ENCODE measurements around the gene CUX1. TPM values are rescaled to one million over a fixed set of nuclear protein-coding genes. Genes with fewer than 3 reads are reported as not detected.

Gene CUX1
- total RNA-seq, 1 experiment from 2014 or later = 39.6 TPM

GRCh38 chr7:102287111-102287980, 469.9 kb downstream of the CUX1 start:
- no peaks in the 10 kb centered on the region for H4K20me1 ChIP-seq (ENCODE audit: low read length)
- DNase-seq = peak; percentile 35
- no peaks in the 10 kb centered on the region for H3K9me2 ChIP-seq (replicated peaks; ENCODE audit: low read length)
- no peaks in the 10 kb centered on the region for H3K79me2 ChIP-seq (ENCODE audit: low read length)
- peak overlapping the region; percentile 72 for H3K4me3 ChIP-seq (ENCODE audit: low read length)
- CTCF ChIA-PET = no interaction called here
- peak overlapping the region; percentile 67 for H2AFZ ChIP-seq (ENCODE audit: low read length)
- no peaks in the 10 kb centered on the region for H3K27me3 ChIP-seq (ENCODE audit: low read length)
- H3K9me3 ChIP-seq (ENCODE audit: low read length) = no peaks in the 10 kb centered on the region
- TF ChIP-seq CTCF (conservative IDR thresholded peaks at IDR 0.05; ENCODE audit: low read depth, low read length) = no peak
- TF ChIP-seq EZH2phosphoT487 (IDR thresholded peaks at IDR 0.05; ENCODE audit: borderline replicate concordance, low read length) = no peak
- TF ChIP-seq EZH2 (IDR thresholded peaks at IDR 0.05; ENCODE audit: low read length, unreplicated experiment) = no peak
- H3F3A ChIP-seq (ENCODE audit: low read length, unreplicated experiment) = no peaks in the 10 kb centered on the region
- intact Hi-C loops (cut with micrococcal nuclease) = loop anchor here (5.0 kb wide), 1 partner anchor 75 kb away; no protein-coding TSS in a partner anchor
- BruUV-seq (replicated peaks) = no TSS peak
- peak overlapping the region; percentile 86 for H3K4me2 ChIP-seq (ENCODE audit: low read length)
- POLR2A ChIA-PET (ENCODE audit: unreplicated experiment) = interaction anchor here (0.5 kb wide), 1 partner anchor 714 kb away, joined by 3 read pairs; no protein-coding TSS in a partner anchor
- ATAC-seq = peak; percentile 69
- peak overlapping the region; percentile 9; the same call in 1 of the 2 replicates for H3K9ac ChIP-seq (ENCODE audit: low read length)
- no peak overlapping the region for H3K27ac ChIP-seq (ENCODE audit: low read length)
- peaks cover 11% of the 10 kb centered on the region for H3K4me1 ChIP-seq (ENCODE audit: insufficient read depth, low read length)
- H3K36me3 ChIP-seq (ENCODE audit: low read depth, low read length) = no peaks in the 10 kb centered on the region

- no peaks in the 10 kb centered on the region for H3K9me3 ChIP-seq (ENCODE audit: low read length)
- H2AFZ ChIP-seq (ENCODE audit: low read length) = peak overlapping the region; percentile 67
- H3K4me1 ChIP-seq (ENCODE audit: insufficient read depth, low read length) = peaks cover 11% of the 10 kb centered on the region
- H3K4me3 ChIP-seq (ENCODE audit: low read length) = peak overlapping the region; percentile 72
- H3K4me2 ChIP-seq (ENCODE audit: low read length) = peak overlapping the region; percentile 86
- BruUV-seq (replicated peaks) = no TSS peak
- no peaks in the 10 kb centered on the region for H3K27me3 ChIP-seq (ENCODE audit: low read length)
- ChIA-PET CTCF (interaction anchor here (0.6 kb wide), 1 partner anchor 745 kb away, joined by 4 read pairs; no protein-coding TSS in a partner anchor), POLR2A (ENCODE audit: unreplicated experiment) (no interaction called here)
- peak overlapping the region; percentile 9; the same call in 1 of the 2 replicates for H3K9ac ChIP-seq (ENCODE audit: low read length)
- no peak for DNase-seq
- H3F3A ChIP-seq (ENCODE audit: low read length, unreplicated experiment) = no peaks in the 10 kb centered on the region
- no peak overlapping the region for H3K27ac ChIP-seq (ENCODE audit: low read length)
- no peak for ATAC-seq
- H3K36me3 ChIP-seq (ENCODE audit: low read depth, low read length) = no peaks in the 10 kb centered on the region
- H3K79me2 ChIP-seq (ENCODE audit: low read length) = no peaks in the 10 kb centered on the region
- intact Hi-C loops (cut with micrococcal nuclease) = loop anchor here (5.0 kb wide), 1 partner anchor 74 kb away; no protein-coding TSS in a partner anchor
- no peaks in the 10 kb centered on the region for H3K9me2 ChIP-seq (replicated peaks; ENCODE audit: low read length)
- TF ChIP-seq EZH2phosphoT487 (IDR thresholded peaks at IDR 0.05; ENCODE audit: borderline replicate concordance, low read length) (no peak), CTCF (conservative IDR thresholded peaks at IDR 0.05; ENCODE audit: low read depth, low read length) (no peak), EZH2 (IDR thresholded peaks at IDR 0.05; ENCODE audit: low read length, unreplicated experiment) (no peak)
- no peaks in the 10 kb centered on the region for H4K20me1 ChIP-seq (ENCODE audit: low read length)
These were observed 470.5 kb downstream of the CUX1 start for GRCh38 chr7:102287981-102288278.
